H9 (cell line): ENCODE data around the gene ZFYVE19. TPM values are rescaled to one million over a fixed set of nuclear protein-coding genes. Genes with fewer than 3 reads are reported as not detected.

Experiments used
- DNase-seq: peaks from one replicate; pipeline ENCODE4 v3.0.0-alpha.2; 2017
- H2AFZ ChIP-seq: one replicate; pipeline ENCODE4 v1.6.1; 2013; ENCODE audit warnings: mild to moderate bottlenecking, low read length, control low read depth, moderate library complexity
- H2AK5ac ChIP-seq: 2 replicates; pipeline ENCODE4 v1.6.1; 2013; ENCODE audit warnings: low read length, control low read depth, mixed read lengths; ENCODE audit not compliant: insufficient read length
- H2BK120ac ChIP-seq: one replicate; pipeline ENCODE4 v1.6.1; 2013; ENCODE audit warnings: low read depth, mild to moderate bottlenecking, low read length, control low read depth, inconsistent platforms; ENCODE audit not compliant: poor library complexity, severe bottlenecking
- H2BK12ac ChIP-seq: 2 replicates; pipeline ENCODE4 v1.6.1; 2013; ENCODE audit warnings: low read length, control low read depth, mixed read lengths, low read depth; ENCODE audit not compliant: insufficient read length
- H2BK15ac ChIP-seq: 2 replicates; pipeline ENCODE4 v1.6.1; 2013; ENCODE audit warnings: low read depth, low read length, control low read depth
- H2BK20ac ChIP-seq: one replicate; pipeline ENCODE4 v1.6.1; 2013; ENCODE audit warnings: low read depth, mild to moderate bottlenecking, low read length, control low read depth, inconsistent platforms; ENCODE audit not compliant: poor library complexity, severe bottlenecking
- H2BK5ac ChIP-seq: 2 replicates; pipeline ENCODE4 v1.6.1; 2013; ENCODE audit warnings: low read length, control low read depth, mixed read lengths; ENCODE audit not compliant: insufficient read length
- H3K14ac ChIP-seq: 2 replicates; pipeline ENCODE4 v1.6.1; 2013; ENCODE audit warnings: low read length, control low read depth; ENCODE audit not compliant: insufficient read depth
- H3K18ac ChIP-seq: 2 replicates; pipeline ENCODE4 v1.6.1; 2013; ENCODE audit warnings: low read depth, mild to moderate bottlenecking, mixed read lengths, low read length, control low read depth; ENCODE audit not compliant: insufficient read length
- H3K23ac ChIP-seq: 2 replicates; pipeline ENCODE4 v1.6.1; 2013; ENCODE audit warnings: low read length, control low read depth, mixed read lengths, low read depth; ENCODE audit not compliant: insufficient read length
- H3K23me2 ChIP-seq: 2 replicates; pipeline ENCODE4 v1.6.1; 2013; ENCODE audit warnings: low read depth, mild to moderate bottlenecking, mixed read lengths, low read length, control low read depth; ENCODE audit not compliant: insufficient read length, poor library complexity, severe bottlenecking
- H3K27ac ChIP-seq: 2 replicates; pipeline ENCODE4 v1.5.1; 2013; ENCODE audit warnings: low read length, control low read depth, mixed read lengths, low read depth; ENCODE audit not compliant: insufficient read length
- H3K27me3 ChIP-seq: 2 replicates; pipeline ENCODE4 v1.6.1; 2013; ENCODE audit warnings: low read length, control low read depth, inconsistent platforms; ENCODE audit not compliant: insufficient read depth
- H3K4ac ChIP-seq: 2 replicates; pipeline ENCODE4 v1.6.1; 2013; ENCODE audit warnings: low read depth, mild to moderate bottlenecking, control low read depth, inconsistent platforms, low read length, moderate library complexity
- H3K4me1 ChIP-seq: 2 replicates; pipeline ENCODE4 v1.6.1; 2013; ENCODE audit warnings: low read length, control low read depth, inconsistent platforms; ENCODE audit not compliant: insufficient read depth
- H3K4me2 ChIP-seq: 2 replicates; pipeline ENCODE4 v1.6.1; 2013; ENCODE audit warnings: low read length, control low read depth, mixed read lengths; ENCODE audit not compliant: insufficient read length, insufficient read depth
- H3K56ac ChIP-seq: 2 replicates; pipeline ENCODE4 v1.6.1; 2013; ENCODE audit warnings: low read depth, mild to moderate bottlenecking, mixed read lengths, low read length, control low read depth; ENCODE audit not compliant: insufficient read length
- H3K79me1 ChIP-seq: 2 replicates; pipeline ENCODE4 v1.6.1; 2013; ENCODE audit warnings: low read depth, mild to moderate bottlenecking, moderate library complexity, low read length, control low read depth, inconsistent platforms; ENCODE audit not compliant: insufficient read depth, poor library complexity, severe bottlenecking
- H3K79me2 ChIP-seq: 2 replicates; pipeline ENCODE4 v1.6.1; 2013; ENCODE audit warnings: low read length, control low read depth, inconsistent platforms; ENCODE audit not compliant: insufficient read depth
- H3K9ac ChIP-seq: 2 replicates; pipeline ENCODE4 v1.6.1; 2013; ENCODE audit warnings: low read length, control low read depth, mixed read lengths; ENCODE audit not compliant: insufficient read length; ENCODE audit errors: extremely low read depth
- H3K9me3 ChIP-seq: one replicate; pipeline ENCODE4 v1.6.1; 2013; ENCODE audit warnings: low read depth, low read length, inconsistent platforms; ENCODE audit not compliant: control insufficient read depth
- H3T11ph ChIP-seq: one replicate; pipeline ENCODE4 v1.6.1; 2013; ENCODE audit warnings: mild to moderate bottlenecking, low read length, control low read depth, inconsistent platforms
- H4K20me1 ChIP-seq: one replicate; pipeline ENCODE4 v1.6.1; 2013; ENCODE audit not compliant: control insufficient read depth, insufficient read length, insufficient read depth
- H4K5ac ChIP-seq: 2 replicates; pipeline ENCODE4 v1.6.1; 2013; ENCODE audit warnings: low read depth, mild to moderate bottlenecking, mixed read lengths, low read length, control low read depth; ENCODE audit not compliant: insufficient read length
- H4K8ac ChIP-seq: replicated peaks from 2 replicates; pipeline ENCODE4 v1.6.1; 2013; ENCODE audit warnings: low read length, control low read depth, mixed read lengths, low read depth; ENCODE audit not compliant: insufficient read length
- H4K91ac ChIP-seq: 2 replicates; pipeline ENCODE4 v1.6.1; 2013; ENCODE audit warnings: low read depth, mild to moderate bottlenecking, moderate library complexity, mixed read lengths, low read length, control low read depth; ENCODE audit not compliant: insufficient read length
- H3K27ac Mint-ChIP-seq, 3 experiments: 2 replicates in 2 of 3; 3 replicates in 1 of 3; pipeline ENCODE4 v1.8.0; 2020 to 2021; ENCODE audit warnings: mixed read lengths in 3 of 3, mild to moderate bottlenecking in 1 of 3, moderate library complexity in 1 of 3
- H3K27me3 Mint-ChIP-seq: 2 replicates; pipeline ENCODE4 v1.8.0; 2021; ENCODE audit warnings: low read depth, mild to moderate bottlenecking, moderate library complexity, mixed read lengths
- H3K36me3 Mint-ChIP-seq, 3 experiments: 2 replicates in 2 of 3; 3 replicates in 1 of 3; pipeline ENCODE4 v1.8.0; 2020 to 2021; ENCODE audit warnings: low read depth in 3 of 3, mixed read lengths in 3 of 3; ENCODE audit not compliant: insufficient read depth in 1 of 3
- H3K4me1 Mint-ChIP-seq, 2 experiments: 2 replicates each; pipeline ENCODE4 v1.8.0; 2020; ENCODE audit warnings: mixed read lengths in 2 of 2
- H3K4me3 Mint-ChIP-seq, 2 experiments: 2 replicates in 1 of 2; 3 replicates in 1 of 2; pipeline ENCODE4 v1.8.0; 2020 to 2021; ENCODE audit warnings: mild to moderate bottlenecking in 2 of 2, mixed read lengths in 2 of 2, moderate library complexity in 1 of 2
- H3K9me3 Mint-ChIP-seq, 2 experiments: 2 replicates in 1 of 2; 3 replicates in 1 of 2; pipeline ENCODE4 v1.8.0; 2020; ENCODE audit warnings: mild to moderate bottlenecking in 2 of 2, mixed read lengths in 2 of 2, moderate library complexity in 1 of 2
- total RNA-seq: library from RNA; stranded (reverse); gene quantifications from 2 replicates; pipeline ENCODE4 v1.2.1, GENCODE V29; 2021
- TF ChIP-seq, protein P1 (sequence below): fragments of 200-600 bp; sonication (generic); conservative IDR thresholded peaks from 3 replicates; pipeline ENCODE4 v1.8.0; 2021; ENCODE audit warnings: antibody characterized with exemption, mild to moderate bottlenecking

ZFYVE19 gene
- total RNA-seq, 1 experiment from 2014 or later = 11.3 TPM

DNA sequence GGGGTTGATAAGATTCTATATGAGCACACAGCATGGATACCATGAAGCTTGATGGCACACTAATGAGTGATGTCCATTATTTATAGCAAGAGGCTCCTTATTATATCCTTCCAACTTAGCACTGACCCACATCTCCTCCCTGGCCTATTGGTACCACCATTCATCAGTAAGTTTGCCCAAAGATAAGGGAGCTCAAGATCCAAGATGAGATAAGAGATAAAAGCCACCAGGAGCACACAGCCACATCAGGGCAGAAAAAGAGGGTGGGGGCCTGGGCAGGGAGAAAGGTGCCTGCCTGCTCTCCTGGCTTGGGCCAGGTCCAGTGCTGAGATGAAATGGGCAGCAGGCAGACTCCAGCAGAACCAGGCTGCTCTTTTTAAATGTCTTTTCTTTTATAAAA is 26.0 kb downstream of the ZFYVE19 start:
- H3K4me3 Mint-ChIP-seq = no peak overlapping the region
- Histone ChIP-seq H2BK5ac (no peak overlapping the region), H3K18ac (no peak overlapping the region), H3K4me2 (no peak overlapping the region), H2BK12ac (no peak overlapping the region), H3K79me1 (no peaks in the 10 kb centered on the region), H2AFZ (no peak overlapping the region), H2BK15ac (no peak overlapping the region), H3K23me2 (no peaks in the 10 kb centered on the region), H3K4ac (no peak overlapping the region), H4K8ac (no peak overlapping the region), H4K20me1 (no peaks in the 10 kb centered on the region), H3K9ac (no peak overlapping the region), H2AK5ac (no peak overlapping the region), H3K14ac (no peak overlapping the region), H3K4me1 (peaks cover 2% of the 10 kb centered on the region; the same call in 1 of the 2 replicates), H3K79me2 (no peaks in the 10 kb centered on the region), H4K5ac (no peak overlapping the region), H4K91ac (no peak overlapping the region), H2BK20ac (no peak overlapping the region), H3K27ac (no peak overlapping the region), H3K27me3 (no peaks in the 10 kb centered on the region), H2BK120ac (no peak overlapping the region), H3K9me3 (no peaks in the 10 kb centered on the region), H3K23ac (no peak overlapping the region), H3K56ac (no peak overlapping the region), H3T11ph (no peak overlapping the region)
- no peaks in the 10 kb centered on the region for H3K9me3 Mint-ChIP-seq
- H3K36me3 Mint-ChIP-seq = peaks cover 0 to 2% (median 0%) of the 10 kb centered on the region in 3 experiments; a peak in 1 of 7 replicates
- peaks cover 9% of the 10 kb centered on the region in 2 experiments for H3K4me1 Mint-ChIP-seq
- no peak overlapping the region for H3K27ac Mint-ChIP-seq
- no peaks in the 10 kb centered on the region for H3K27me3 Mint-ChIP-seq
- no peak for DNase-seq
- TF ChIP-seq, protein P1, sequence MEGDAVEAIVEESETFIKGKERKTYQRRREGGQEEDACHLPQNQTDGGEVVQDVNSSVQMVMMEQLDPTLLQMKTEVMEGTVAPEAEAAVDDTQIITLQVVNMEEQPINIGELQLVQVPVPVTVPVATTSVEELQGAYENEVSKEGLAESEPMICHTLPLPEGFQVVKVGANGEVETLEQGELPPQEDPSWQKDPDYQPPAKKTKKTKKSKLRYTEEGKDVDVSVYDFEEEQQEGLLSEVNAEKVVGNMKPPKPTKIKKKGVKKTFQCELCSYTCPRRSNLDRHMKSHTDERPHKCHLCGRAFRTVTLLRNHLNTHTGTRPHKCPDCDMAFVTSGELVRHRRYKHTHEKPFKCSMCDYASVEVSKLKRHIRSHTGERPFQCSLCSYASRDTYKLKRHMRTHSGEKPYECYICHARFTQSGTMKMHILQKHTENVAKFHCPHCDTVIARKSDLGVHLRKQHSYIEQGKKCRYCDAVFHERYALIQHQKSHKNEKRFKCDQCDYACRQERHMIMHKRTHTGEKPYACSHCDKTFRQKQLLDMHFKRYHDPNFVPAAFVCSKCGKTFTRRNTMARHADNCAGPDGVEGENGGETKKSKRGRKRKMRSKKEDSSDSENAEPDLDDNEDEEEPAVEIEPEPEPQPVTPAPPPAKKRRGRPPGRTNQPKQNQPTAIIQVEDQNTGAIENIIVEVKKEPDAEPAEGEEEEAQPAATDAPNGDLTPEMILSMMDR = no peak
